ENCODE measurements around the gene NOVA2. TPM values are rescaled to one million over a fixed set of nuclear protein-coding genes. Genes with fewer than 3 reads are reported as not detected.

Gene NOVA2, protein sequence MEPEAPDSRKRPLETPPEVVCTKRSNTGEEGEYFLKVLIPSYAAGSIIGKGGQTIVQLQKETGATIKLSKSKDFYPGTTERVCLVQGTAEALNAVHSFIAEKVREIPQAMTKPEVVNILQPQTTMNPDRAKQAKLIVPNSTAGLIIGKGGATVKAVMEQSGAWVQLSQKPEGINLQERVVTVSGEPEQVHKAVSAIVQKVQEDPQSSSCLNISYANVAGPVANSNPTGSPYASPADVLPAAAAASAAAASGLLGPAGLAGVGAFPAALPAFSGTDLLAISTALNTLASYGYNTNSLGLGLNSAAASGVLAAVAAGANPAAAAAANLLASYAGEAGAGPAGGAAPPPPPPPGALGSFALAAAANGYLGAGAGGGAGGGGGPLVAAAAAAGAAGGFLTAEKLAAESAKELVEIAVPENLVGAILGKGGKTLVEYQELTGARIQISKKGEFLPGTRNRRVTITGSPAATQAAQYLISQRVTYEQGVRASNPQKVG
- under 0.01 TPM in 1 of 2 replicates, not detected in the other for total RNA-seq

DNA sequence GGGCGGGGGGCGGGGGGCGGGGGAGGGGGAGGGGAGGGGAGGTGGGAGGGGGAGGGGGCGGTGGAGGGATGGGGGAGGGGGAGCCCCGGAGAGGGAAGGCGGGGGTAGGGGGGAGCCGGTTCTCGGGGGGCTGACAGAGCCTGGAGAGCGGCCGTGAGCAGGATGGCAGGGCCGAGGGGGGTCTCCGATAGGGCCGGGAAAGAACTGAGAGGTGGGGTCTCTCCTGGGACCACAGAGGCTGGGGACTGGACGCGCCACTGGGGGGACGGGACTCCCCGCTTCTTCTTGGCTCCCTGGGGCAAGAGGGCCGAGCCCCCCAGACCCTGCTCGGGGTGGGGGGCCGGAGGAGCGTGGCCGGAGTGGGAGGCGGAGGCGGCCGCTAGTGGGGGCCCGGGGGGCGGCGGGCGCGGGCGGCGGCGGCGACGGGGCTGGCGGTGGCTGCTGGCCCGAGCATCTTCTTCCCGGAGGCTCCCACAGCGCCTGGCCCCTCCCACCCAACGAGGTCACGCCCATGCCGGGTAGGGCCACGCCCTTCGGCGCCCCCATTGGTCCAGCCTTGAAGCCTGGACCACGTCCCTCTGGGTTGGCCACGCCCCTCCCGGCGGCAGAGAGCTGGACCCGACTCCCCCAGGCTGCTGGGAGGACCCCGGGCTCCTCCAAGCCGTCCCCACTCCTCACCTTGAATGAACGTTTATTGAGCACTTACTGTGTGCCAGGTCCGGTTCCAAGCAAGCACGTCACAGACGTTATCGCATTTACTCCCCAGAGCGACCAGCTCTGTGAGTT is at the start of gene NOVA2:
NOVA2 (minus strand) TSS at position 313 of the 786 bp plus-strand sequence. CDS start 514 bp downstream, outside the sequence.

DNA sequence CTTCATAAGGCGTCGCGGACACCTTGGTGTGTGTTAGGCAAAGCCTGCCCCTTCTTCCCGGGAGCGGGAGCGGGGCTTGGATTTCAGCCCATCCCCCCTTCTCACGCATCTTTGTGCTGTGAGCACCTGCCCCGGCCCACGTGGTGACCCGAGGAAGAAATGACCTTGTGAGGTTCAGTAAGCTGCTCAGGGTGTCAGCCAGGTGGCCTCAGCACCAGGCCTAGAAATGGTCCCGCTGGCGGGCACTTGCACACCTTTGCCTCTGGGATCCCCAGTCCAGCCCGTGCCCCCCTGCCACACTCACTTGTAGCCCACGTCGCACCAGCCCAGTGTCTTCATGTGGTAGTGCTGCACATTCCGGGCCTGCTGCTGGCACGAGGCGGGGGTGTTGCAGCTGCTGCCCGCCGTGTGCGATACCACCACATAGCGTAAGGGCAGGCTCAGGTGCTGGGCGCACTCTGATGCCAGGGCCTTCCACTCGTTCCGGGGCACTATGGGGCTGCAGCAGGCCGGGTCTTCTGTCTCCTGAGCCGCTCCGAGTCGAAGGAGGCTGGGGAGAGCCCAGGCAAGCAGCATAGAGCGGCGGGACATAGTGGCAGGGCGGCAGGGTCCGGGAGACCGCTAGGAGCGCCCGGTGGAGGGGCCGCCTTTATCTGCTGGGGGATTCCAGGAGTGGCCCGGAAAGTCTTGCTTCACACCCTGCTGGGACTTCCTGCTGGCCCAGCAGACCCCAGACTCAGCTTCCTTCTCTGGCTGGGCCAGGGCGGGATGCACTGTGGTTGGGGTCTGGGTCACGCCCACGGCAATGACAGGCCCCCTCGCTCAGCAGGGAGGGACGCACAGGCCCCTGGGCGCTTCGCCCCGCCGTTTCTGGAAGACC is 49.0 kb upstream of the NOVA2 start, which contains the start of gene PGLYRP1:
PGLYRP1 (minus strand) TSS at position 623 of the 880 bp plus-strand sequence; CDS start at position 591, 32 bp downstream.

DNA sequence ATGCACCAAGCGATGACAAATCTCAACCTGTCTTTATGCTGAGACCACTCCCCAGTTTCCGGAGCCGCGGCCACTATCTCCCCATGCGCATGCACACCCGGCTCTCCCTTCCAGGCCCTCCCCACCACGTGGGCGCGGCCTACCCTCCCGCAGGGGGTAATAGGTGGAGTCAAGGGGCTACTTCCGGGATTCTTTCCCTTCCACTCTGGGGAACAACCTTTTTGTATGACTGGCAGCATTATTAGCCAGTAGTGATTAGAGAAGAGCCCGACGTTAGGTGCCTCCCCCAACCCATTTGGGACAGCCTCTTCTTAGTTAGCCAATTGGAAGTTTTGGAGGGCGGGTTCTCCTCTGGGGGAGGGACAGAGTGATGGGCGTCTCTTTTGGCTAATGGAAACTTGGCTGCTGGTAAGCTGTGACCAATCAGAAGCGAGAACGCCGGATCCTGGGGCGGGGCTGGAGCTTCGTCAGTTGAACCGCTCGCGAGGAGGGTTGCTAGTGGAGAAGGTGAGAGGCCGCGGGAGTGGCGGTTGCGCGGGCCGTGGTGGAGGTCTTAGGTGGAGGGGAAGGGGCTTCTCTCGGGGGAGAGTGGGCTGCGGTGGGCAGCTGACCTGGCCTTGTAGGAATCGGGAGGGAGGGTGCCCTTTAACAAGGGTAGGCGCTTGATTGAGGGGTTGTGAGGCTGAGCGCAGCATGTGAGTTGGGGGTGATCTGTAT is 21.5 kb upstream of the NOVA2 start, which contains the start of gene CCDC61:
CCDC61 (plus strand) TSS at position 470 of the 717 bp plus-strand sequence. CDS start 7,552 bp downstream, outside the sequence.

DNA sequence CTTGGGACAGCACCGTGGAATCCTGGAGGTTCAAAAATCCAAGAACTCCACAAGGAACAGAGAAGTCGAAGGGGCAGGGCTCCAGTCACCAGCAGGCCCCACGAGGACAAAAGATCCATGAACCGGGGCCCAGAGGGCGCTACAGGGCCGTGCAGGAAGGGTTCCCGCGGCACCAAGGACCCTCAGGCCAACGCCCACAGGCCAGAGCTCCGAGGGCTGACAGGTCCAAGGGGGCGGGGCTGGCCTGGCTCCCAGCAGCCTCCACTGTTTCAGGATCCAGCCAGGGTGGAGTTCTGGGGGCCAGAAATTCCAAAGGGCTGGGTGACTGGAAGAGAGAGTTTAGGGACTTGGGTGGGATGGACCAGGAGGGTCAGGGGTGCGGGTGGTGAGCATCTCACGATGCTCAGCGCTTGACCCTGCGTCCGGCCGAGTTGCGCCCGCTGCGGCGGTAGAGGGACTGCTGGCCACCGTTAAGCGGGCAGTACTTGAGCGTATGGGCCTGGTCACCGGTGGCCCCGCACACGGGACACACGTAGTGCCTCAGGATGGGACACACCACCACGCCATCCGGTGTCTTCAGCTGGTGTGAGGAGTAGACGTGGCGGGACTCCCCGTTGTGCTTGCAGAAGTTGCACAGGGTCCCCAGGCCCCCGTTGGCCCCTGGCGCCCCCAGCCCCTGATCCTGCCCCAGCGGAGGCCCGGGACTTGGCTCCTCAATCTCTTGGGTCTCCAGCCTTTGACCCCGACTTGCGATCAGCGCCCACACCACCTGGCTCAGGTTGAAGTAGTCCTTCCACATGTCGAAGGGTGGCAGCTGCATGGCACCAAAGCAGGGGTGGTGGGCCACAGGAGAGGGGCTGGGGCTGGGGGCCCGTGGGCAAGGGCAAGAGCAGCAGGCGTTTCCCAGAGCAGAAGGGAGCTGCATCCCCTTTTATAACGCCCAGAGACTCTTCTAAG is 59.5 kb downstream of the NOVA2 start, which contains the start of gene NANOS2:
NANOS2 (minus strand) TSS at position 905 of the 957 bp plus-strand sequence; CDS start at position 820, 85 bp downstream.

DNA sequence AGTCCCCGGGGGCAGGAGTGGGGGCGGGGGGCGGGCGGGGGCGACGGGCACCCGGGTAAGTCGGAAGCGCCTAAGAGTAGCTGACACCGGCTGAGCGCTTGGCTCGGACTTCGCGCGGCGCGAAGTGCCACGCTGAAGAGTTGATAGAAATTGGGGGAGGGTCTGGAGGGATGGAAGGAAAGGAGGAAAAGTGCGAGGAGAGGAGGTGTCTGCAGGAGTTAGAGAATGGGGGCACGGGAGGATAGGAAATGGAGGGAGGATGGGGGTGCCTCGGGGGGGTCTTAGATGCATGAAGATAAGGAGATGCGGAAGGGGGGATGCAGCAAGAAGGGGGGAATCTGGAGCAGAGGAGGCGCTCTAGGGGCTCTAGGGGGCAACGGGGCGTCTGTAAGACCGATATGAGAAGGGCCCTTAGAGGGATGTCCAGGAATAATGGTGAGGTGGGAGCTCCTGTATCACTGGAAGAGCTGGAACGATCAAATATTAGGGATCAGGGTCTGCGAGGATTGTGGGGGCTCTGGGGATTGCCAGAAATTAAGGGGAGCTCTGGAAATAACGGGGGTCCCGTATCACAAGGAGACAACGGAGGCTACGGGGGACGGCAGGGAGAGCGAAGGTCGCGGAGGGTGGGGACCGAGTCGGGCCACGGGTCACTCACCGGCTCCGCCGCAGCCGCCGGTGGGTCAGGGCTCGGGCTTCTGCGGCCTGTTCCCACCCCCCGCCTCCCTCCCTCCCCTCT is 71.6 kb downstream of the NOVA2 start, which contains the start of gene MYPOP:
MYPOP (minus strand) TSS at position 702 of the 739 bp plus-strand sequence. CDS start 840 bp downstream, outside the sequence.

DNA sequence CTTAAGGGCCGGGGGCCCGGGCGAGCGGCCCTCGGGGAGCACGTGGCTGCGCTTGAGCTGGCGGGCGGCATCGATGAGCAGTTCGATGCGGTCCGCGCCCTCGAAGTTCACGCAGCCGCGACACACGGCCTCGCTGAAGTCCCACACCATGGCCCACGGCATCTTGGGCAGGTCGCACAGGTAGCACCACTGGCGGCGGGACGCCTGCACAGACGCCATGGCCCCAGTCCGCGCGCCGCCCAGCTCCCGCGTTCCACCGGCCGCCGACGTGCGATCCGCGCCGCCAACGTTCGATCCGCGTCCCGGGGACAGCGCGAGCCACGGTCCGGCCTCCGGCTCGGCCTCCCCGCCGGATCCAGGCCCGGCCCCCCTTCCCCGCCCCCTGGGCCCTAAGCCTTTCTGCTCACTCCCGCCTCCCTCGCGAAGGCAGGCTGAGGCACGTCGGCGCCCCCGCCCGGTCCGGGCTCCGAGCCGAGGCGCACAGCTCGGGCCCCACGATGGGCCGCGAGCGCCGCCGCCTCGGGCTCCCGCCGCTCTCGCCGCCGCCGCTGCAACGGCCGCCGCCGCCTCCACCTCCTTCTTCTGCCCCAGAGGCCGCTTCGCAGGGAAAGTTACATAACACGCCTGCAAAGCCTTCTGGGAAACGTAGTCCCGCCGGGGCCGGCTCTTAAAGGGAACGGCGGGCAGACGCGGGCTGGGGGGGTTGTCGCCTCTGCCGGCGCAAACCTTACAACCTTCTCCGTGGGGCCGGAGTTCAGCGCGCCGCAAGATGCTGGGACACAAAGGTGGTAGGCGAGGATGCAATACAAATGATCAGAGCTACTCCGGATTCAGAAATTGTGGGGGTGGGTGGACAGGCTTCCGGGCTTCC is 87.9 kb downstream of the NOVA2 start, which contains the start of gene IRF2BP1:
IRF2BP1 (minus strand) TSS at position 586 of the 871 bp plus-strand sequence; CDS start at position 219, 367 bp downstream.

Other genes starting within 250 kb of the NOVA2 start
- gene FBXO46, start 243.0 kb downstream of the NOVA2 start, total RNA-seq: 8.0 and 8.1 TPM in 2 replicates
- not detected in 2 replicates for gene MEIOSIN, start 240.4 kb downstream of the NOVA2 start, total RNA-seq
- 12.6 and 15.3 TPM in 2 replicates for gene SIX5, start 204.6 kb downstream of the NOVA2 start, total RNA-seq
- 16.0 and 17.1 TPM in 2 replicates for gene DMPK, start 191.4 kb downstream of the NOVA2 start, total RNA-seq
- gene DMWD, start 181.0 kb downstream of the NOVA2 start, total RNA-seq: 24.2 and 28.2 TPM in 2 replicates
- not detected in 2 replicates for gene RSPH6A, start 158.6 kb downstream of the NOVA2 start, total RNA-seq
- gene SYMPK, start 110.7 kb downstream of the NOVA2 start, total RNA-seq: 29.6 and 31.4 TPM in 2 replicates
- gene FOXA3, start 109.5 kb downstream of the NOVA2 start, total RNA-seq: under 0.01 TPM in 1 of 2 replicates, not detected in the other
- gene IRF2BP1, start 87.7 kb downstream of the NOVA2 start, total RNA-seq: 23.4 and 24.4 TPM in 2 replicates
- gene MYPOP, start 71.3 kb downstream of the NOVA2 start, total RNA-seq: 2.7 and 2.9 TPM in 2 replicates
- gene NANOS2, start 59.1 kb downstream of the NOVA2 start, total RNA-seq: not detected in 2 replicates
- gene CCDC61, start 21.6 kb upstream of the NOVA2 start, total RNA-seq: 12.9 and 14.3 TPM in 2 replicates
- not detected in 2 replicates for gene PGLYRP1, start 49.2 kb upstream of the NOVA2 start, total RNA-seq
- not detected in 2 replicates for gene IGFL4, start 67.1 kb upstream of the NOVA2 start, total RNA-seq
- gene IGFL3, start 150.8 kb upstream of the NOVA2 start, total RNA-seq: not detected in 2 replicates
- not detected in 2 replicates for gene IGFL2, start 174.4 kb upstream of the NOVA2 start, total RNA-seq